H9 (cell line): ENCODE measurements around the gene MIPOL1. TPM values are rescaled to one million over a fixed set of nuclear protein-coding genes. Genes with fewer than 3 reads are reported as not detected.

ENCODE experiments used
- DNase-seq: peaks from one replicate; pipeline ENCODE4 v3.0.0-alpha.2; 2017
- H2AFZ ChIP-seq: one replicate; pipeline ENCODE4 v1.6.1; 2013; ENCODE audit warnings: mild to moderate bottlenecking, low read length, control low read depth, moderate library complexity
- H2AK5ac ChIP-seq: 2 replicates; pipeline ENCODE4 v1.6.1; 2013; ENCODE audit warnings: low read length, control low read depth, mixed read lengths; ENCODE audit not compliant: insufficient read length
- H2BK120ac ChIP-seq: one replicate; pipeline ENCODE4 v1.6.1; 2013; ENCODE audit warnings: low read depth, mild to moderate bottlenecking, low read length, control low read depth, inconsistent platforms; ENCODE audit not compliant: poor library complexity, severe bottlenecking
- H2BK12ac ChIP-seq: 2 replicates; pipeline ENCODE4 v1.6.1; 2013; ENCODE audit warnings: low read length, control low read depth, mixed read lengths, low read depth; ENCODE audit not compliant: insufficient read length
- H2BK15ac ChIP-seq: 2 replicates; pipeline ENCODE4 v1.6.1; 2013; ENCODE audit warnings: low read depth, low read length, control low read depth
- H2BK20ac ChIP-seq: one replicate; pipeline ENCODE4 v1.6.1; 2013; ENCODE audit warnings: low read depth, mild to moderate bottlenecking, low read length, control low read depth, inconsistent platforms; ENCODE audit not compliant: poor library complexity, severe bottlenecking
- H2BK5ac ChIP-seq: 2 replicates; pipeline ENCODE4 v1.6.1; 2013; ENCODE audit warnings: low read length, control low read depth, mixed read lengths; ENCODE audit not compliant: insufficient read length
- H3K14ac ChIP-seq: 2 replicates; pipeline ENCODE4 v1.6.1; 2013; ENCODE audit warnings: low read length, control low read depth; ENCODE audit not compliant: insufficient read depth
- H3K18ac ChIP-seq: 2 replicates; pipeline ENCODE4 v1.6.1; 2013; ENCODE audit warnings: low read depth, mild to moderate bottlenecking, mixed read lengths, low read length, control low read depth; ENCODE audit not compliant: insufficient read length
- H3K23ac ChIP-seq: 2 replicates; pipeline ENCODE4 v1.6.1; 2013; ENCODE audit warnings: low read length, control low read depth, mixed read lengths, low read depth; ENCODE audit not compliant: insufficient read length
- H3K23me2 ChIP-seq: 2 replicates; pipeline ENCODE4 v1.6.1; 2013; ENCODE audit warnings: low read depth, mild to moderate bottlenecking, mixed read lengths, low read length, control low read depth; ENCODE audit not compliant: insufficient read length, poor library complexity, severe bottlenecking
- H3K27ac ChIP-seq: 2 replicates; pipeline ENCODE4 v1.5.1; 2013; ENCODE audit warnings: low read length, control low read depth, mixed read lengths, low read depth; ENCODE audit not compliant: insufficient read length
- H3K27me3 ChIP-seq: 2 replicates; pipeline ENCODE4 v1.6.1; 2013; ENCODE audit warnings: low read length, control low read depth, inconsistent platforms; ENCODE audit not compliant: insufficient read depth
- H3K4ac ChIP-seq: 2 replicates; pipeline ENCODE4 v1.6.1; 2013; ENCODE audit warnings: low read depth, mild to moderate bottlenecking, control low read depth, inconsistent platforms, low read length, moderate library complexity
- H3K4me1 ChIP-seq: 2 replicates; pipeline ENCODE4 v1.6.1; 2013; ENCODE audit warnings: low read length, control low read depth, inconsistent platforms; ENCODE audit not compliant: insufficient read depth
- H3K4me2 ChIP-seq: 2 replicates; pipeline ENCODE4 v1.6.1; 2013; ENCODE audit warnings: low read length, control low read depth, mixed read lengths; ENCODE audit not compliant: insufficient read length, insufficient read depth
- H3K56ac ChIP-seq: 2 replicates; pipeline ENCODE4 v1.6.1; 2013; ENCODE audit warnings: low read depth, mild to moderate bottlenecking, mixed read lengths, low read length, control low read depth; ENCODE audit not compliant: insufficient read length
- H3K79me1 ChIP-seq: 2 replicates; pipeline ENCODE4 v1.6.1; 2013; ENCODE audit warnings: low read depth, mild to moderate bottlenecking, moderate library complexity, low read length, control low read depth, inconsistent platforms; ENCODE audit not compliant: insufficient read depth, poor library complexity, severe bottlenecking
- H3K79me2 ChIP-seq: 2 replicates; pipeline ENCODE4 v1.6.1; 2013; ENCODE audit warnings: low read length, control low read depth, inconsistent platforms; ENCODE audit not compliant: insufficient read depth
- H3K9ac ChIP-seq: 2 replicates; pipeline ENCODE4 v1.6.1; 2013; ENCODE audit warnings: low read length, control low read depth, mixed read lengths; ENCODE audit not compliant: insufficient read length; ENCODE audit errors: extremely low read depth
- H3K9me3 ChIP-seq: one replicate; pipeline ENCODE4 v1.6.1; 2013; ENCODE audit warnings: low read depth, low read length, inconsistent platforms; ENCODE audit not compliant: control insufficient read depth
- H3T11ph ChIP-seq: one replicate; pipeline ENCODE4 v1.6.1; 2013; ENCODE audit warnings: mild to moderate bottlenecking, low read length, control low read depth, inconsistent platforms
- H4K20me1 ChIP-seq: one replicate; pipeline ENCODE4 v1.6.1; 2013; ENCODE audit not compliant: control insufficient read depth, insufficient read length, insufficient read depth
- H4K5ac ChIP-seq: 2 replicates; pipeline ENCODE4 v1.6.1; 2013; ENCODE audit warnings: low read depth, mild to moderate bottlenecking, mixed read lengths, low read length, control low read depth; ENCODE audit not compliant: insufficient read length
- H4K8ac ChIP-seq: replicated peaks from 2 replicates; pipeline ENCODE4 v1.6.1; 2013; ENCODE audit warnings: low read length, control low read depth, mixed read lengths, low read depth; ENCODE audit not compliant: insufficient read length
- H4K91ac ChIP-seq: 2 replicates; pipeline ENCODE4 v1.6.1; 2013; ENCODE audit warnings: low read depth, mild to moderate bottlenecking, moderate library complexity, mixed read lengths, low read length, control low read depth; ENCODE audit not compliant: insufficient read length
- H3K27ac Mint-ChIP-seq, 3 experiments: 2 replicates in 2 of 3; 3 replicates in 1 of 3; pipeline ENCODE4 v1.8.0; 2020 to 2021; ENCODE audit warnings: mixed read lengths in 3 of 3, mild to moderate bottlenecking in 1 of 3, moderate library complexity in 1 of 3
- H3K27me3 Mint-ChIP-seq: 2 replicates; pipeline ENCODE4 v1.8.0; 2021; ENCODE audit warnings: low read depth, mild to moderate bottlenecking, moderate library complexity, mixed read lengths
- H3K36me3 Mint-ChIP-seq, 3 experiments: 2 replicates in 2 of 3; 3 replicates in 1 of 3; pipeline ENCODE4 v1.8.0; 2020 to 2021; ENCODE audit warnings: low read depth in 3 of 3, mixed read lengths in 3 of 3; ENCODE audit not compliant: insufficient read depth in 1 of 3
- H3K4me1 Mint-ChIP-seq, 2 experiments: 2 replicates each; pipeline ENCODE4 v1.8.0; 2020; ENCODE audit warnings: mixed read lengths in 2 of 2
- H3K4me3 Mint-ChIP-seq, 2 experiments: 2 replicates in 1 of 2; 3 replicates in 1 of 2; pipeline ENCODE4 v1.8.0; 2020 to 2021; ENCODE audit warnings: mild to moderate bottlenecking in 2 of 2, mixed read lengths in 2 of 2, moderate library complexity in 1 of 2
- H3K9me3 Mint-ChIP-seq, 2 experiments: 2 replicates in 1 of 2; 3 replicates in 1 of 2; pipeline ENCODE4 v1.8.0; 2020; ENCODE audit warnings: mild to moderate bottlenecking in 2 of 2, mixed read lengths in 2 of 2, moderate library complexity in 1 of 2
- CTCF ChIP-seq: fragments of 200-600 bp; sonication (generic); conservative IDR thresholded peaks from 3 replicates; pipeline ENCODE4 v1.8.0; 2021; ENCODE audit warnings: antibody characterized with exemption, mild to moderate bottlenecking
- WGBS: extraction: QIAGEN DNeasy Blood & Tissue Kit; methylation state at CpG from one replicate; pipeline ENCODE4 v1.1.7; 2013; ENCODE audit warnings: missing lambda C conversion rate, low lambda C conversion rate, mixed read lengths; ENCODE audit not compliant: insufficient read length; ENCODE audit errors: extremely low coverage; 5-methylcytosine and 5-hydroxymethylcytosine counted together
- total RNA-seq: library from RNA; stranded (reverse); gene quantifications from 2 replicates; pipeline ENCODE4 v1.2.1, GENCODE V29; 2021

MIPOL1 gene
- total RNA-seq, 1 experiment from 2014 or later, result 15.6 TPM

GRCh38 chr14:37172936-37173614 is 24.7 kb upstream of the MIPOL1 start:
- Histone ChIP-seq H4K91ac (no peak overlapping the region), H3K27me3 (no peaks in the 10 kb centered on the region), H2BK5ac (no peak overlapping the region), H3K27ac (no peak overlapping the region), H4K20me1 (no peaks in the 10 kb centered on the region), H3K23me2 (peaks cover 6% of the 10 kb centered on the region), H3K79me1 (no peaks in the 10 kb centered on the region), H2BK20ac (no peak overlapping the region), H3K23ac (no peak overlapping the region), H4K5ac (no peak overlapping the region), H3K79me2 (no peaks in the 10 kb centered on the region), H3K4ac (no peak overlapping the region), H2BK12ac (no peak overlapping the region), H3K4me1 (peaks cover 10% of the 10 kb centered on the region; the same call in 1 of the 2 replicates), H3K4me2 (peak overlapping the region; percentile 34), H2AFZ (no peak overlapping the region), H3K9ac (peak overlapping the region; percentile 86), H3K14ac (no peak overlapping the region; the same call in 1 of the 2 replicates), H4K8ac (no peak overlapping the region), H3K56ac (no peak overlapping the region), H3K9me3 (no peaks in the 10 kb centered on the region), H3T11ph (no peak overlapping the region), H2AK5ac (no peak overlapping the region), H2BK15ac (no peak overlapping the region), H3K18ac (no peak overlapping the region), H2BK120ac (no peak overlapping the region)
- H3K4me1 Mint-ChIP-seq, result peaks cover 25 to 40% of the 10 kb centered on the region in 2 experiments
- H3K27me3 Mint-ChIP-seq, result no peaks in the 10 kb centered on the region
- no peak for TF ChIP-seq CTCF
- WGBS, result no CpG with 5 or more reads among the region's 5 CpGs
- no peak for DNase-seq
- H3K4me3 Mint-ChIP-seq, result peak overlapping the region; percentile 85 to 95
- H3K36me3 Mint-ChIP-seq, result no peaks in the 10 kb centered on the region
- H3K9me3 Mint-ChIP-seq, result no peaks in the 10 kb centered on the region; a peak in 1 of 5 replicates
- H3K27ac Mint-ChIP-seq, result peak overlapping the region in 1 of 3 experiments; percentile 99; a peak in 2 of 7 replicates
